ENCODE data around the gene JAZF1.
"Not testable (repeated sequence)": the region's sequence is repeated elsewhere in the genome, so short reads cannot be mapped to it uniquely, and the experiment has no call there.

JAZF1 gene

DNA sequence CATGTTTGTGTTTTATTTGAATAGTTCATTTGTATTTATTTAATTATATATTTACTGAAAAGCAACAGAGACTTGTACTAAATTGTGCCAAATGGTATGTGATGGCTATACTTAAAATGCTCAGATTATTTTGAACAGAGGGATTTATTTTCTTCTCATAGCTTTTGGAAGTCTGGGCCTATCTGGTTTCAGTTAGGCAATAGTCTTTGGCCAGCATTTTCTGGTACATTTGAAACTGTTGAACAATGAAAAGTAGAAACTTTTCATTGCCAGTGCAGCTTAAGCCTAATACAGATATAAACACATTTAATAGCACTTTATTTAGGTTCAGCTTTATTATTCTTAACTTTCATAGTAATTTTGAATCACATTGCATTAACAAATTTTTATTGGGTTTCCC, 252.6 kb downstream of the JAZF1 start:
- H3K36me3 ChIP-seq (ENCODE audit: control insufficient read depth, insufficient read depth, low read length) = no peaks in the 10 kb centered on the region
- H3K4me3 ChIP-seq (ENCODE audit: low read length) = no peak overlapping the region
- H3K27me3 ChIP-seq (ENCODE audit: control insufficient read depth, insufficient read depth, low read length) = no peaks in the 10 kb centered on the region
- H3K4me1 ChIP-seq (ENCODE audit: control insufficient read depth, insufficient read depth, low read length) = no peaks in the 10 kb centered on the region
- no peak overlapping the region for H3K9ac ChIP-seq (ENCODE audit: low read length)
- no peaks in the 10 kb centered on the region for H3K9me3 ChIP-seq (ENCODE audit: control insufficient read depth, low read length)

DNA sequence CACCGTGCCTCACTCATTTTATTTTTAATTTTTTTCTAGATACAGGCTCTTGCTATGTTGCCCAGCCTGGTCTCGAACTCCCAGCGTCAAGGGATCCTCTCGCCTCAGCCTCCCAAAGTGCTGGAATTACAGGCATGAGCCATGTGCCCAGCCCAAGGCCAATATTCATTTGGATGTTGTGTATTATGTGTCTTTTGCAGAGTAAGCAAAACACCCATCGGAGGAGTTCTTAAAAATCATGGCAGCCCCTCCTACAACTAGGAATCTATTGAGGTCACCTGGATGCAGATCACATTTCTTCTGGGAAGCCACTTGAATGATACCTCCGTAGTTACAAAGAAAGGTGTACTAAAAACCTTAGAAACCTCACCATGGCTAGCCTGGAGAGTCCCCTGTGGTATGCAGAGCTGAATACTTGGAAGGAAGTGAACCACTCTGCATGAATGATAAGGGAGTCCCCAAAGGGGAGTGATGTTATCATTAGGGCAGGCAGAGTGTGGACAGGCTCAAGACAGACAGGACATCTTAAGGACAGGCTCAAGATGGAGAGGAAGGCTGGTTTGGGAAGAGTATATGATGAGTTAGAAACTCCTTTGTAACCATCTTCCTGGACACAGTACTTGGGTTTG, 254.9 kb downstream of the JAZF1 start:
- no peak overlapping the region for H3K9ac ChIP-seq (ENCODE audit: low read length)
- peaks cover 3% of the 10 kb centered on the region for H3K4me1 ChIP-seq (ENCODE audit: control insufficient read depth, insufficient read depth, low read length)
- no peak overlapping the region for H3K4me3 ChIP-seq (ENCODE audit: low read length)
- no peaks in the 10 kb centered on the region for H3K27me3 ChIP-seq (ENCODE audit: control insufficient read depth, insufficient read depth, low read length)
- H3K36me3 ChIP-seq (ENCODE audit: control insufficient read depth, insufficient read depth, low read length) = no peaks in the 10 kb centered on the region
- H3K9me3 ChIP-seq (ENCODE audit: control insufficient read depth, low read length) = no peaks in the 10 kb centered on the region

DNA sequence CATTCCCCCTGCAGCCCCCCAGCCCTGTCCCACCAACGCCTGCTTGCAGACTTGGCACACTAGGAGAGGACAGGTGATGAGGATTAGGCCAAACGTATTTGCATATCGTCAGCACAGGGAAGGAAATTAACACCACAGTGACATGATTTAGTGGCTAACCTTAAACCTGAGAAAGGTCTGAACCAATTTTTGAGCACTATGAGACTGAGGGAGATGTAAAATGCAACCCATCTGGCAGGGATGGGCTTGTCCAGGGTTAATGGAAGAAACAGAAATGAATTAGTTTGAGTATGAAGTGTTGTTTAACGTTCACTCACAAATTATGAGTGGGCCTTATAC, 257.0 kb downstream of the JAZF1 start:
- Histone ChIP-seq H3K9ac (ENCODE audit: low read length) (no peak overlapping the region), H3K4me3 (ENCODE audit: low read length) (no peak overlapping the region), H3K9me3 (ENCODE audit: control insufficient read depth, low read length) (no peaks in the 10 kb centered on the region), H3K27me3 (ENCODE audit: control insufficient read depth, insufficient read depth, low read length) (no peaks in the 10 kb centered on the region), H3K4me1 (ENCODE audit: control insufficient read depth, insufficient read depth, low read length) (peaks cover 3% of the 10 kb centered on the region), H3K36me3 (ENCODE audit: control insufficient read depth, insufficient read depth, low read length) (no peaks in the 10 kb centered on the region)

DNA sequence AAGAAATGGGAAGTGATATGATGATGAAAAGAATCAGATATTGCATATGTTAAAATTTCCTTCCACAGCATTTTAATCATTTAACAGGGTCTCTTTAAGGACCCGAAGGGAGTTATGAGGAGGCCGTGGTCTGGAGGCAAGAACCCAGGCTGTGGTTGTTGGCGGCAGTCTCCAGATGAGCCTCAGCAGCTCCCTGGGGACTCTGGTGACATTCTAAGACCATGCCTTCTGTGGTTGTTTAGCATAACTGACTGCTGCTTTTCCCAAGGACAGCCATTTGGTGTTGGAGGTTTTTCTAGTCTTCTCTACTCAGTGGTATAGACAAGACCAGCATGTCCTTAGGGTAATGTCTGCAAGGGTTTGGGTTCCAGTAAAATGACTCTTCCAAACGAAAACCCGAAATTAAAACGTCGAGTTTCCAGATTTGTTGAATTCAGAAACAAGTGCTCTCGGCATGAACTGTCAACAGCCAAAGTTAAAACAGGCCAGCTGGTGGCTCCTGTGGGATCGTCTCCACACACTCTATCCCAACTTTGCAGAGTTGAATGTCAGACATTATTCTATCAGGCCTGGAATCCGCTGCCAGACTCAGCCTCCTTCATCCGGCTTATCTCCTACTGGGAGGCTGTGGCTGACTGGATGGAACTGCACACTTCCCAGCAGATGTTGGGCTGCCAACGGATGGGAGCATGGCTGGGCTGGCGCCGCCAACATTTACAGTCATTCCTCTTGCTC, 257.5 kb downstream of the JAZF1 start:
- no peaks in the 10 kb centered on the region for H3K36me3 ChIP-seq (ENCODE audit: control insufficient read depth, insufficient read depth, low read length)
- H3K4me3 ChIP-seq (ENCODE audit: low read length) = no peak overlapping the region
- H3K9me3 ChIP-seq (ENCODE audit: control insufficient read depth, low read length) = no peaks in the 10 kb centered on the region
- H3K27me3 ChIP-seq (ENCODE audit: control insufficient read depth, insufficient read depth, low read length) = no peaks in the 10 kb centered on the region
- peaks cover 3% of the 10 kb centered on the region for H3K4me1 ChIP-seq (ENCODE audit: control insufficient read depth, insufficient read depth, low read length)
- no peak overlapping the region for H3K9ac ChIP-seq (ENCODE audit: low read length)

DNA sequence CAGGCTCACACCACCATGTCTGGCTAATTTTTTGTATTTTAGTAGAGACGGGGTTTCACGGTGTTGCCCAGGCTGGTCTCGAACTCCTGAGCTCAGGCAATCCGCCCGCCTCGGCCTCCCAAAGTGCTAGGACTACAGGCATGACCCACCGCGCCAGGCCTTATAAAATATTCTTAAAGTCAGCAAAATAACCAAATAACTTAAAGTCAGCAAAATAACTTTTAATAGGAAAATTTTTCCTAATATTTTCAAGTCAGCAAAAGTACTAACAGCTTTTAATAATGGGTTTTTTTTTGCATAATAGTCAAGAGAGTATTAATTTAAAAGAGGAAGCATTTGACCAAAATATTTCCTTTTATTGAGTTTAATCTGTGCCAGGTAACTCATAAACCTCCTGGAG, 258.2 kb downstream of the JAZF1 start:
- not testable (repeated sequence) for H3K36me3 ChIP-seq (ENCODE audit: control insufficient read depth, insufficient read depth, low read length); H3K4me3 ChIP-seq (ENCODE audit: low read length); H3K27me3 ChIP-seq (ENCODE audit: control insufficient read depth, insufficient read depth, low read length); H3K4me1 ChIP-seq (ENCODE audit: control insufficient read depth, insufficient read depth, low read length); H3K9me3 ChIP-seq (ENCODE audit: control insufficient read depth, low read length); H3K9ac ChIP-seq (ENCODE audit: low read length)

DNA sequence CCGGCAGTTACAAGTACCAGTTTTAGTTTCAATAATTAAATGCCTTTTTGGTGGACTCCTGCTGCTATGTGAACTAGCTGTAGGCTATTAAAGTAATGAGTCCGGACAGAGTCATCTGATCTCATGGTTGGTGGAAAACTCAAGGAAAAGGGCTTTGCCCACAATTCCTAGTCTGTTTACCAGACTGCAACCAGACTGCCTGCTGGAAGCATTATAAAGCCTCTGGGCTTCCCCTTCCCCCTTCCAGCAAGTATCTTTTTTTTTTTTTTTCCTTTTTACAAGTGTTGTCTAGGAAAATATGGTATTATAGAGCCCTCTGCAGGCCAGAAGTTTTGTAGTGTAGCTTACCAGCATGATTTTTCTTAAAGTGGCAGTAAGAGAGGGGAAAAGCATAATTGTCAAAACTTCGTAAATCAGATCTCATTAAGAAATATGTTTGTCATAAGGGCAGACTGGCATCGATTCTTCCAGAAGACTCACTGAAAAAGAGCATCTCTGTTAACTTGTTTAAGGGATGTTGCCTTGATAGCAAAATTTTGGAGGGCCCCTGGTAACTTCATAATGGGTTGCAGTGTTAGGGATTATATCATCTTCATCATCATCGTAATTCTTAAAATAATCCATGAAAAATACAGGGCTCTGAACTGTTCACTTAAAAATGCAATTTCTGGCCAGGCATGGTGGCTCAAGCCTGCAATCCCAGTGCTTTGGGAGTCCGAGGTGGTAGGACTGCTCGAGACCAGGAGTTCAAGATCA, 259.3 kb downstream of the JAZF1 start:
- Histone ChIP-seq H3K4me3 (ENCODE audit: low read length) (no peak overlapping the region), H3K4me1 (ENCODE audit: control insufficient read depth, insufficient read depth, low read length) (peaks cover 8% of the 10 kb centered on the region), H3K9me3 (ENCODE audit: control insufficient read depth, low read length) (no peaks in the 10 kb centered on the region), H3K36me3 (ENCODE audit: control insufficient read depth, insufficient read depth, low read length) (no peaks in the 10 kb centered on the region), H3K9ac (ENCODE audit: low read length) (no peak overlapping the region), H3K27me3 (ENCODE audit: control insufficient read depth, insufficient read depth, low read length) (no peaks in the 10 kb centered on the region)

DNA sequence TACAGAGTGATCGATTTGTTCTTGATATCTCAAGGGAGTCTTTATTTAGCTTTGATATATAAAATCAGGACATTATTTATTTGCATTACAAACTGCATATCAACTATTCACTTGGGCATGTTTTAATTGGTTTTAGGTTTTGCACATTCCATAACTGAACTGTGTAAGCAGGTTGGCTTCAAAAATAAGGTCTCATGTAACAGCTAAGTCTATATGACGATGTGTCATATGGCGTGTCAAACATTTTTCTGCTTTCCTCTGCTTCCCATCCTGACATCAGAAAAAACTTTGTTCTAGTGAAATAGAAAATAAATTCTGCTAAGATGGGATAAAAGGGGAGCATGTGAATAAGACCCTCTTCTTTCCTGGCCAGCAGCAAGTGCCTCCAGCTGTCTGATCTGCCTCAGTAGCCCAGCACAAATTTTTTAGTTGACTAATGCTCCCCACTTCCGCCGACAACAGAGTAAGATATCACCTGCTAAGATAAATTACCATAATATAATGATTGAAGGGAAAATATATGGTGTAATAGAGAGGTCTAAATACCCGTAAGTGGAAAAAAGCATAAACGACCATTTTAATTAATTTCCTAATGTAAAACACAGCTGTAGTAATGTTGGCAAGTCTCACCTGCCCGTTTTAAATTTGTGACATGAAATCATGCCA, 260.2 kb downstream of the JAZF1 start:
- Histone ChIP-seq H3K36me3 (ENCODE audit: control insufficient read depth, insufficient read depth, low read length) (no peaks in the 10 kb centered on the region), H3K9ac (ENCODE audit: low read length) (no peak overlapping the region), H3K9me3 (ENCODE audit: control insufficient read depth, low read length) (no peaks in the 10 kb centered on the region), H3K4me1 (ENCODE audit: control insufficient read depth, insufficient read depth, low read length) (peaks cover 8% of the 10 kb centered on the region), H3K27me3 (ENCODE audit: control insufficient read depth, insufficient read depth, low read length) (no peaks in the 10 kb centered on the region), H3K4me3 (ENCODE audit: low read length) (no peak overlapping the region)

DNA sequence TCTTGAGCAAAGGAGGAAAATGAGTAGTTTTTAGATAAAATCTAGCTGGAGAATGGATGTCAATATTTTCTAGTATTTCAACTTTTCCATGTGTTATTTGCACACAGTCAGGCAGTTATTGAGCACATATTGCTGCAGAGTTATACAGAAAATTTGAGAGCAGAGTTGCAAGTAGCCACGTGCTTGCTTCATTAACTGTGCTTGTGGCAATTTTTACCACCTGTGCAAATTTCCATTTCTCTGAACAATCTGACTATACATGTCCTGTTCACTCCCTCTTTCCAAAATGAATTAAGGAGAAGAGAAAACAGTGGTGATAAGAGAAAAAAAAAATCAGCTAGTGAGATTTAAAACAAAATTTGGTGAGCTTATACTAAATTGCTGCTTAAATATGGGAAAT, 262.1 kb downstream of the JAZF1 start:
- H3K4me3 ChIP-seq (ENCODE audit: low read length) = no peak overlapping the region
- H3K36me3 ChIP-seq (ENCODE audit: control insufficient read depth, insufficient read depth, low read length) = no peaks in the 10 kb centered on the region
- peaks cover 8% of the 10 kb centered on the region for H3K4me1 ChIP-seq (ENCODE audit: control insufficient read depth, insufficient read depth, low read length)
- no peaks in the 10 kb centered on the region for H3K27me3 ChIP-seq (ENCODE audit: control insufficient read depth, insufficient read depth, low read length)
- no peaks in the 10 kb centered on the region for H3K9me3 ChIP-seq (ENCODE audit: control insufficient read depth, low read length)
- H3K9ac ChIP-seq (ENCODE audit: low read length) = no peak overlapping the region

DNA sequence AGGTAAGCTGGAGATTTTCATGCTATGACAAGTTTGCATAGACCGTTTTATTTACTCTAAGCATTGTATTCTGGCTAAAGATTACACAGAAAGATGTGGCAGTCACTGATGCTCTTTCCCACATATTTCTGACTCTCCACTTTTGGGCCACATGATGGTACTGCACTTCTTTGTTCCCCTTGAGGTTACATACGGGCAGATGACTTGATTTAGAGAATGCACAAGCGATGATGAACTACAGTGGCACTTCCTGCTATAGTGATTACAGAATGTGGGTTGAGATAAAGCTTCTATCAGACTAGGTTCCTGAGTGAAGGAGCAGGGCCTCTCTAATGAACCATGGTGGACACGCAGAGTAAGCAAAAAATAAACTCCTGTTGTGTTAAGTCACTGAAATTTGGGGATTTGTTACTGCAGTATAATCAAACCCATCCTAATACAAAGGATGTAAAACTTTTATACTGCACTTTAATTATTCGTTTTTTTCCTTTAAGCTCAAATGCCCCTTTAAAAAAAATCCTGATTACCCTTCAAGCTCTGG, 262.8 kb downstream of the JAZF1 start:
- no peak overlapping the region for H3K9ac ChIP-seq (ENCODE audit: low read length)
- H3K4me1 ChIP-seq (ENCODE audit: control insufficient read depth, insufficient read depth, low read length) = peaks cover 8% of the 10 kb centered on the region
- no peak overlapping the region for H3K4me3 ChIP-seq (ENCODE audit: low read length)
- no peaks in the 10 kb centered on the region for H3K36me3 ChIP-seq (ENCODE audit: control insufficient read depth, insufficient read depth, low read length)
- no peaks in the 10 kb centered on the region for H3K9me3 ChIP-seq (ENCODE audit: control insufficient read depth, low read length)
- H3K27me3 ChIP-seq (ENCODE audit: control insufficient read depth, insufficient read depth, low read length) = no peaks in the 10 kb centered on the region

DNA sequence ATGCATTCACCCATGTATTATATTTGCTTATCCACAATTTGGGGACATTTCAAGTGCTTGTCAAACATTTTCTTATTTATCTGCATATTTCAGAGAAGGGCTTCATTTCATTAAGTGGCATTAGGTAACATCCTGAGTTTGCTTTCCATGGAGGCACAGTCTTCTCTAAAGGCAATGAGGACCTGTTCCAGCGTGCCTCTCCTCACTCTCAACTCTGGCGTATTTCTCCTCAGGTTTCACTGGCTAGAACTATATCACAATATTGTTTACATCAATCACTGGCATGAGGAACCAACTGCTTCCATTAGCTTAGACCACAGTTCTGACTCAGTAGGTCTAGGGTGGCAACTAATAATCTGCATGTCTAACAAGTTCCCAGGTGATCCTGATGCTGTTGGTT, 263.5 kb downstream of the JAZF1 start:
- no peaks in the 10 kb centered on the region for H3K36me3 ChIP-seq (ENCODE audit: control insufficient read depth, insufficient read depth, low read length)
- H3K9me3 ChIP-seq (ENCODE audit: control insufficient read depth, low read length) = no peaks in the 10 kb centered on the region
- no peak overlapping the region for H3K9ac ChIP-seq (ENCODE audit: low read length)
- peaks cover 8% of the 10 kb centered on the region for H3K4me1 ChIP-seq (ENCODE audit: control insufficient read depth, insufficient read depth, low read length)
- no peaks in the 10 kb centered on the region for H3K27me3 ChIP-seq (ENCODE audit: control insufficient read depth, insufficient read depth, low read length)
- H3K4me3 ChIP-seq (ENCODE audit: low read length) = no peak overlapping the region

DNA sequence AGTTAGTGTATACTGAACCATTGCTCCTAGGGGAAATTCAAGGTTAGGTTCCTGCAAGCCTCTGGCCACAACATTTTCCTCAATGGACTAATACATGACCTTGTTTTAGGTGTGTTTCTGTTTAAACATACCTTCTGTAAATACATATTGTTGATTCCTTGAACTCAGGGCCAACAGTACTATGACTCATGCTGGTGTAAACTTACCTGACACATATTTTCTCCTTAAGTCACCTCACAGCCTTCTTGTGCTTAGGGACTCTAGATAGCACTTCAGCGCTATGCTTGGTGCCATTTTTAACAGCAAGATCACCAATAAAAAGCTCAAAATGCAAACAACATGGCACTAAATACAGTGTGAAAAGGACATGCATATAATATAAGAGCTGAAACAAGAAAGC, 264.2 kb downstream of the JAZF1 start:
- no peaks in the 10 kb centered on the region for H3K9me3 ChIP-seq (ENCODE audit: control insufficient read depth, low read length)
- H3K27me3 ChIP-seq (ENCODE audit: control insufficient read depth, insufficient read depth, low read length) = no peaks in the 10 kb centered on the region
- H3K4me3 ChIP-seq (ENCODE audit: low read length) = no peak overlapping the region
- H3K9ac ChIP-seq (ENCODE audit: low read length) = no peak overlapping the region
- no peaks in the 10 kb centered on the region for H3K36me3 ChIP-seq (ENCODE audit: control insufficient read depth, insufficient read depth, low read length)
- H3K4me1 ChIP-seq (ENCODE audit: control insufficient read depth, insufficient read depth, low read length) = peaks cover 8% of the 10 kb centered on the region

DNA sequence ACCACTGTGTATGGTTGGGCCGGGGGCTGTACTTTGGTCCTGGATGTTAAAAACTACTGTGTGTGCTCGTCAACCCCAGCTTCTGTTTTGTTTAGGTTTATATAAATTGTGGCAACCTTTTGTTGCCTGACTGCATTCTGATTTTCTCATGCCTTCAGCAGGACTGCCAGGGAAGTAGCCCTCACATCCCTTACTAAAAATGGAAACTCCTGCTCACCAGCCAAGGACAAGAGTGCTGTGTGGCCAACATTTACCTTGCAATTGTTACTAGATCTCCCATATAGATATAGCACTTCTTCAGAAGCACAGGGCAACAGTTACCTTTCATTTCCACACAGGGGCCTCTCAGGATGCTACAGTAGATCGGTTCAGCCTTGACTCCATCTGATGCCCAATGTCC, 266.2 kb downstream of the JAZF1 start:
- Histone ChIP-seq H3K36me3 (ENCODE audit: control insufficient read depth, insufficient read depth, low read length) (no peaks in the 10 kb centered on the region), H3K9me3 (ENCODE audit: control insufficient read depth, low read length) (no peaks in the 10 kb centered on the region), H3K9ac (ENCODE audit: low read length) (no peak overlapping the region), H3K27me3 (ENCODE audit: control insufficient read depth, insufficient read depth, low read length) (no peaks in the 10 kb centered on the region), H3K4me1 (ENCODE audit: control insufficient read depth, insufficient read depth, low read length) (peaks cover 5% of the 10 kb centered on the region), H3K4me3 (ENCODE audit: low read length) (no peak overlapping the region)
